ENCODE results near the gene SMAD6.

DNA sequence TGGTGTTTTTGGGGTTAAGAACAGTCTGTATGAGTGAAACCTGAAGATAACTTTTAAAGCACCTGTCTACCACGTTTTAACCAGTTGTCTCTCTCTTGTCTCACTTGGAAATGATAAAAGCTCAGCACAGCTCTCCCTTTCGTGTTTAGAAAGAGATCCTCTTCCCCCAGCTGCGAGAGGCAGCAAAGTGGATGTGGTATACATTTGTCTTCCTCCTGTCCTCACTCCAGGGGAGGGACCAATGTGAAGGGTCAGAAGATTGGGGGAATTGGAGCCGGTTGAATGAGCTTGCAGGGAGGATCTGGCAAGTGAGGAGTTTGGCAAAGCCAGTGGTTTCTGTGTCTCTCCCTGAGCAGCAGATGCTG lies 14.6 kb downstream of the SMAD6 start:
- no peak for TF ChIP-seq EZH2phosphoT487 (IDR thresholded peaks at IDR 0.05; ENCODE audit: insufficient read depth, low read depth)
- no peak for TF ChIP-seq EZH2 (IDR thresholded peaks at IDR 0.05; ENCODE audit: insufficient read depth, poor library complexity, severe bottlenecking)
